NCI-H774 (cell line): ENCODE results near the gene WHAMM.
"Not testable (repeated sequence)": the region's sequence is repeated elsewhere in the genome, so short reads cannot be mapped to it uniquely, and the experiment has no call there.

Experiments used
- DNase-seq: peaks from one replicate; lab custom pipeline; 2025; lab: John Stamatoyannopoulos, UW

WHAMM gene, protein sequence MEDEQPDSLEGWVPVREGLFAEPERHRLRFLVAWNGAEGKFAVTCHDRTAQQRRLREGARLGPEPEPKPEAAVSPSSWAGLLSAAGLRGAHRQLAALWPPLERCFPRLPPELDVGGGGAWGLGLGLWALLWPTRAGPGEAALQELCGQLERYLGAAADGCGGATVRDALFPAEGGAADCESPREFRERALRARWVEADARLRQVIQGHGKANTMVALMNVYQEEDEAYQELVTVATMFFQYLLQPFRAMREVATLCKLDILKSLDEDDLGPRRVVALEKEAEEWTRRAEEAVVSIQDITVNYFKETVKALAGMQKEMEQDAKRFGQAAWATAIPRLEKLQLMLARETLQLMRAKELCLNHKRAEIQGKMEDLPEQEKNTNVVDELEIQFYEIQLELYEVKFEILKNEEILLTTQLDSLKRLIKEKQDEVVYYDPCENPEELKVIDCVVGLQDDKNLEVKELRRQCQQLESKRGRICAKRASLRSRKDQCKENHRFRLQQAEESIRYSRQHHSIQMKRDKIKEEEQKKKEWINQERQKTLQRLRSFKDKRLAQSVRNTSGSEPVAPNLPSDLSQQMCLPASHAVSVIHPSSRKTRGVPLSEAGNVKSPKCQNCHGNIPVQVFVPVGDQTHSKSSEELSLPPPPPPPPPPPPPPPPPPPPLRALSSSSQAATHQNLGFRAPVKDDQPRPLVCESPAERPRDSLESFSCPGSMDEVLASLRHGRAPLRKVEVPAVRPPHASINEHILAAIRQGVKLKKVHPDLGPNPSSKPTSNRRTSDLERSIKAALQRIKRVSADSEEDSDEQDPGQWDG

GRCh38 chr15:82809308-82810060 lies at the start of gene WHAMM:
Gene WHAMM (plus strand): TSS chr15:82809628. CDS start chr15:82809727, 99 bp downstream.
- peak; percentile 94 for DNase-seq

- DNase-seq: no peak
Measured at GRCh38 chr15:82763361-82764116, 45.9 kb upstream of the WHAMM start.

GRCh38 chr15:82764117-82764490 lies 45.3 kb upstream of the WHAMM start:
- DNase-seq: no peak

DNA sequence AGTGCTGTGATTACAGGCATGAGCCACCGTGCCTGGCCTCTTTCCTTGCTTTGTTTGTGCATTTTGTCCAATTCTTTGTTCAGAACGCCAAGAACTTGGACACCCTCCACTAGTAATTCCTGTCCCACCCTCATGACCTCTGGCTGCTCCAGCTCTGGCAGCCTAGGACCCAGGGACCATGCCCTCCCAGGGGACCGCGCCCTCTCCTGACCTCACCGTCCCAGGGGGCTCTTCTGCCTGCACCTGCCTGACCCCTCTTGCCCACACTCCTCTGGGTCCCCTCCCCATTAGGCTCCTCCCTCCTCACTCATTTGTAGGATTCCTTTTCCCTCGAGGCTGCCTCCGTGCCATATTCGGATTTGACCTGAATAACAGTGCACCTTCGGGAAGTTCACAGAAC lies 44.7 kb upstream of the WHAMM start:
- no peak for DNase-seq

DNA sequence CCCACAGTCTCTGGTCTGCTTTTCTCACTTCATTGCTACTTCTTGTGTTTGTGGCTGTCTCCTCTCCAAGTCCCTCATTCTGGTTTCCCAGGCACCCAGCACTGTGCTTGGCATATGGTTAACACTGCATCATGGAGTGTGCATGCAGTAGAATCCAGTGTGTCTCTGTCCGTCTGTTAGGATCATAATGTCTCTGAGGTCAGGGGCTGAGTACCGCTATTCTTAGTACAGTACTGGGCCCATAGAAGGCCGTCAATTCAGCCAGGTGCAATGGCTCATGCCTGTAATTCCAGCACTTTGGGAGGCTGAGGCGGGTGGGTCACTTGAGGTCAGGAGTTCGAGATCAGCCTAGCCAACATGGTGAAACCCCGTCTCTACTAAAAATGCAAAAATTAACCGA lies 43.2 kb upstream of the WHAMM start:
- not testable (repeated sequence) for DNase-seq

- DNase-seq: no peak
Measured at GRCh38 chr15:82767163-82767829, 42.1 kb upstream of the WHAMM start.

GRCh38 chr15:82768414-82769054 lies 40.9 kb upstream of the WHAMM start:
- no peak for DNase-seq

GRCh38 chr15:82771789-82772607 lies 37.4 kb upstream of the WHAMM start:
- no peak for DNase-seq

GRCh38 chr15:82774496-82774895 lies 34.9 kb upstream of the WHAMM start:
- DNase-seq: no peak

DNA sequence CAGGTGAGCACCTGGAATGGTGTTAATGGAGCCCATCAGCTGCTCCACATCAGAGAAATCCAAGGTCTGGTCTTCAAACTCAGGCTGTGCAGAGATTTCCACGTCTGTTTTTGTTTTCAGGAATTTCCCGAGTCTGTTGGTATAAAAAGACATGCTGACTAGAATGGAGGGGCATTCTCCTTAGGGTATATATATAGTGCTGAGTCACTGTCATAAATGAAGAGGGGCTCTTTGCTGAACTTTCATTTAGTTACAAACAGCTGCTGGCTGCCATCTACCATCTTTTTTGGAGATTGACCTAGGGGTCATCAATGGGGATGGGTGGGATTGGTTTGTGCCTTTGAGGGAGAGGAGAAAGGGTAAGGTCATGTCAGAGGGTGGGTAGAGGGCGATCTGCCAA lies 30.7 kb upstream of the WHAMM start:
- no peak for DNase-seq

DNA sequence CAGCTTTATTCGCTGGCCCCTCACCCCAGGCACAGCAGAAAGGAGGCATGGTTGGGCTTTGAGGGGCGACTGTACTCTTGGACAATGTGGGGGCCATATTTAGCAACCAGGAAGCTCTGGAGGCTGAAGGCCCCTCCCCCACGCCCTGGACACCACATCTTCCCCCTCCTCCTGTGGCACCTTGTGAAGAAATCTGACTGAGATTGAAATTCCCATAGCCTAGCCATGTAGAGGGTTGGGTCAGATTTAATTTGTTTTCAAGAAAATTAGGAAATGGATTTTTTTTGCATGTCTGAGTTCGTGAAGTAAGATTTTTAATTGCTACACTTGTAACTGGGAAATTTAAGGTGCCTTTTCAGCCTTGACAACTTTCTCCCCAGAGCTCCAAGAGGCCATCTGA lies 28.1 kb upstream of the WHAMM start:
- DNase-seq: no peak

- DNase-seq: no peak
Measured at GRCh38 chr15:82788496-82788895, 20.9 kb upstream of the WHAMM start.

- no peak for DNase-seq
Measured at GRCh38 chr15:82789491-82789890, 19.9 kb upstream of the WHAMM start.

DNA sequence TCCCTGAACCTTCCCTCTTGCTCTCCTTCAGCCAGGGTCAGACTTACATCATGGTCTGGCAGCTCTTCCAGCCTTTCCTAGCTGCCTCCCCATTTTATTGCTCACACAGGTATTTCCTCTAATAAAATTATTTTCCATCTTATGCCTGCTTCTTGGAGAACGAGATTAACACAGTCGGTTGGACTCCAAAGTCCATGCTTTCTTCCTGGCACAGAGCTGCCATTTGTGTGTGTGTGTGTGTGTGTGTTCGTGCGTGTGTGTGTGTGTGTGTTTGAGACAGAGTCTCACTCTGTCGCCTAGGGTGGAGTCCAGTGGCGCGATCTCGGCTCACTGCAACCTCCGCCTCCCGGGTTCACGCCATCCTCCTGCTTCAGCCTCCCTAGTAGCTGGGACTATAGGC lies 19.1 kb upstream of the WHAMM start:
- DNase-seq: no peak

DNA sequence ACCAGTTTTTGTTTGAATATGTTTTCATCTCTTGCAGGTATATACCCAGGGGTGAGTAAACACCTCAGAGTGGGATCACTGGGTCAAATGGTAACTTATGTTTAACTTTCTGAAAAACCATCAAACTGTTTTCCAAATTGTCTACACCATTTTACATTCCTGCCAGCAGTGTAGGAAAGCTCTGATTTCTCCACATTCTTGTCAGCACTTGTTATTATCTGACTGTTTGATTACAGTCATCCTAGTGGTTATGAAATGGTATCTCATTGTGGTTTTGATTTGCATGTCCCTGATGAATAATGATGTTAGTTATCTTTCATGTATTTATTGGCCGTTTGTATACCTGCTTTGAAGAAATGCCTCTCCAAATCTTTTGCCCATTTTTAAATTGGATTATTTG lies 17.4 kb upstream of the WHAMM start:
- no peak for DNase-seq

DNA sequence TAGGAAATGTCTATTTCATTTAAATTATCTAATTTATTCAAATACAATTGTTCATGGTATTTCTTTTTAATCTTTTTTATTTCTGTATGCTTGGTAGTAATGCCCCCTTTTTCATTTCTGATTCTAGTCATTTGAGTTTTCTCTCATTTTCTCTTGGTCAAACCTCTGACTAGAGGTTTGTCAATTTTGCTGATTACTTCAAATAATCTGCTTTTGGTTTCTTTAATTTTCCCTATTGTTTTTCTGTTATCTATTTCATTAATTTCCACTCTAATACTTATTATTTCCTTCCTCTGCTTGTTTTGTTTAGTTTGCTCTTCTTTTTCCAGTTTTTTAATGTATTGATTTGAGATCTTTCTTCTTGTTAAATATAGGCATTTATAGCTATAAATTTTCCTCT lies 15.7 kb upstream of the WHAMM start:
- DNase-seq: no peak

DNA sequence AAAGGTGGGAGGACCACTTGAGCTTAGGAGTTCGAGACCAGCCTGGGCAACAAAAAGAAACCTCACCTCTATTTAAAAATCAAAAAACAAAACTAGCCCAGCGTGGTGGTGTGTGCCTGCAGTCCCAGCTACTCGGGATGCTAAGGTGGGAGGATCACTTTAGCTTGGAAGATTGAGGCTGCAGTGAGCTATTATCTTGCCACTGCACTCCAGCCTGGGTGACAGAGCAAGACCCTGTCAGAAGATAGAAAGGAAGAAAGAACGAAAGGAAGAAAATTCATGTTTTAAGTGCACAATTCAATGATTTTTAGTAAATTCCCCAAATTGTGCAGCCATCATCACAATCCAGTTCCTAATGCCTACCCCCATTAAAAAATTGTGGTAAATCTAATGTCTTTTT lies 11.3 kb upstream of the WHAMM start:
- DNase-seq: no peak

GRCh38 chr15:82798531-82799166 lies 10.8 kb upstream of the WHAMM start:
- DNase-seq: no peak

GRCh38 chr15:82799183-82799841 lies 10.1 kb upstream of the WHAMM start:
- no peak for DNase-seq
